IMR-90 (cell line): ENCODE results near the gene NUDT3. TPM values are rescaled to one million over a fixed set of nuclear protein-coding genes. Genes with fewer than 3 reads are reported as not detected.

Source experiments
- ATAC-seq: fragments of 200-7000 bp; cut with Tn5 transposase; 2 replicates; pipeline ENCODE4 v1.9.1; 2020; ENCODE audit warnings: low read depth, mild to moderate bottlenecking, moderate library complexity
- BruUV-seq: library from RNA; stranded (reverse); fragments of 400-500 nt; replicated peaks from 2 replicates; lab custom pipeline; 2021; lab: Mats Ljungman, UMichigan
- CTCF ChIA-PET: fragments of 300-600 bp; formaldehyde crosslinking; extraction: SDS; loops from one replicate; lab custom pipeline; 2021; ENCODE audit warnings: antibody characterized with exemption; lab: Yijun Ruan, JAX
- POLR2A ChIA-PET: fragments of 300-600 bp; sonication (Branson Sonifier 250); formaldehyde crosslinking; loops from one replicate; lab custom pipeline; 2022; ENCODE audit warnings: antibody characterized with exemption; ENCODE audit not compliant: unreplicated experiment; lab: Charles Lee
- DNase-seq: peaks from one replicate; pipeline ENCODE4 v3.0.0; 2013
- H2AFZ ChIP-seq: replicated peaks from 2 replicates; pipeline ENCODE3; 2013; ENCODE audit warnings: low read length, mild to moderate bottlenecking; ENCODE audit not compliant: poor library complexity
- H2AK5ac ChIP-seq: 2 replicates; pipeline ENCODE4 v1.6.1; 2013; ENCODE audit warnings: low read depth, low read length, inconsistent platforms
- H2AK9ac ChIP-seq: replicated peaks from 2 replicates; pipeline ENCODE3; 2013; ENCODE audit warnings: mild to moderate bottlenecking, low read depth, low read length, moderate library complexity; ENCODE audit not compliant: poor library complexity
- H2BK120ac ChIP-seq: 2 replicates; pipeline ENCODE4 v1.6.1; 2013; ENCODE audit warnings: low read depth, low read length, inconsistent platforms
- H2BK15ac ChIP-seq: 3 replicates; pipeline ENCODE4 v1.6.1; 2013; ENCODE audit warnings: low read depth, low read length, inconsistent platforms
- H2BK20ac ChIP-seq: 2 replicates; pipeline ENCODE4 v1.6.1; 2013; ENCODE audit warnings: low read depth, mild to moderate bottlenecking, inconsistent platforms, low read length, moderate library complexity
- H2BK5ac ChIP-seq: 2 replicates; pipeline ENCODE4 v1.6.1; 2013; ENCODE audit warnings: mild to moderate bottlenecking, low read depth, low read length, inconsistent platforms; ENCODE audit not compliant: poor library complexity, severe bottlenecking
- H3K14ac ChIP-seq: replicated peaks from 2 replicates; pipeline ENCODE4 v1.6.1; 2013; ENCODE audit warnings: low read depth, low read length, inconsistent platforms
- H3K18ac ChIP-seq: 2 replicates; pipeline ENCODE4 v1.6.1; 2013; ENCODE audit warnings: low read depth, low read length, control low read depth
- H3K23ac ChIP-seq: 2 replicates; pipeline ENCODE4 v1.6.1; 2013; ENCODE audit warnings: low read depth, low read length, inconsistent platforms
- H3K27ac ChIP-seq: 2 replicates; pipeline ENCODE4 v1.5.1; 2013; ENCODE audit warnings: mild to moderate bottlenecking, control low read depth, low read length; ENCODE audit not compliant: insufficient read depth
- H3K27me3 ChIP-seq: 2 replicates; pipeline ENCODE4 v1.6.1; 2013; ENCODE audit warnings: low read length; ENCODE audit not compliant: control insufficient read depth, insufficient read depth
- H3K36me3 ChIP-seq: 2 replicates; pipeline ENCODE4 v1.6.1; 2013; ENCODE audit warnings: low read length, mixed read lengths; ENCODE audit not compliant: control insufficient read depth, insufficient read depth
- H3K4ac ChIP-seq: 2 replicates; pipeline ENCODE4 v1.6.1; 2013; ENCODE audit warnings: low read depth, low read length, inconsistent platforms
- H3K4me1 ChIP-seq: 2 replicates; pipeline ENCODE4 v1.6.1; 2013; ENCODE audit warnings: low read length, mixed read lengths; ENCODE audit not compliant: control insufficient read depth, insufficient read depth
- H3K4me2 ChIP-seq: 2 replicates; pipeline ENCODE4 v1.6.1; 2013; ENCODE audit warnings: low read depth, mild to moderate bottlenecking, control low read depth, low read length, moderate library complexity
- H3K4me3 ChIP-seq: 2 replicates; pipeline ENCODE4 v1.5.1; 2013; ENCODE audit warnings: low read depth, mild to moderate bottlenecking, control low read depth, low read length, moderate library complexity; ENCODE audit not compliant: insufficient read depth
- H3K56ac ChIP-seq: 2 replicates; pipeline ENCODE4 v1.6.1; 2013; ENCODE audit warnings: low read length, inconsistent platforms; ENCODE audit not compliant: insufficient read depth; ENCODE audit errors: extremely low read depth
- H3K79me1 ChIP-seq, 2 experiments: 2 replicates each; pipeline ENCODE4 v1.6.1; 2013; ENCODE audit warnings: low read length in 2 of 2, inconsistent platforms in 1 of 2, low read depth in 1 of 2
- H3K9ac ChIP-seq: 2 replicates; pipeline ENCODE4 v1.6.1; 2013; ENCODE audit warnings: low read depth, low read length, control low read depth
- H3K9me1 ChIP-seq: 2 replicates; pipeline ENCODE4 v1.6.1; 2013; ENCODE audit warnings: low read length, inconsistent platforms; ENCODE audit not compliant: insufficient read depth
- H3K9me3 ChIP-seq: 2 replicates; pipeline ENCODE4 v1.6.1; 2013; ENCODE audit warnings: low read length; ENCODE audit not compliant: control insufficient read depth, insufficient read depth
- H4K20me1 ChIP-seq: 2 replicates; pipeline ENCODE4 v1.6.1; 2013; ENCODE audit warnings: low read length, inconsistent platforms; ENCODE audit not compliant: insufficient read depth
- H4K5ac ChIP-seq: 2 replicates; pipeline ENCODE4 v1.6.1; 2013; ENCODE audit warnings: mild to moderate bottlenecking, low read depth, low read length, control low read depth
- H4K8ac ChIP-seq, 2 experiments: 2 replicates each; pipeline ENCODE4 v1.6.1; 2013; ENCODE audit warnings: low read depth in 2 of 2, low read length in 2 of 2, control low read depth in 1 of 2, inconsistent platforms in 1 of 2
- H4K91ac ChIP-seq: 2 replicates; pipeline ENCODE4 v1.6.1; 2013; ENCODE audit warnings: low read depth, low read length, inconsistent platforms; ENCODE audit not compliant: insufficient read depth
- BHLHE40 ChIP-seq: fragments of 150-350 bp; IDR thresholded peaks from 2 replicates; pipeline ENCODE4 v1.6.1; 2016; ENCODE audit warnings: mild to moderate bottlenecking, low read depth, low read length
- CEBPB ChIP-seq: IDR thresholded peaks from 2 replicates; pipeline ENCODE4 v1.6.1; 2012; ENCODE audit warnings: low read depth, low read length, improper control_type of control experiment
- CHD1 ChIP-seq: IDR thresholded peaks from 2 replicates; pipeline ENCODE4 v1.6.1; 2012; ENCODE audit warnings: low read depth, low read length, improper control_type of control experiment
- CTCF ChIP-seq: conservative IDR thresholded peaks from 2 replicates; pipeline ENCODE4 v1.5.1; 2012; ENCODE audit warnings: mild to moderate bottlenecking, low read depth, low read length, improper control_type of control experiment
- ELK1 ChIP-seq: fragments of 150-350 bp; IDR thresholded peaks from 2 replicates; pipeline ENCODE4 v1.6.1; 2016; ENCODE audit warnings: low read depth, mild to moderate bottlenecking, low read length, moderate library complexity, borderline replicate concordance
- FOS ChIP-seq: fragments of 150-350 bp; IDR thresholded peaks from 2 replicates; pipeline ENCODE4 v1.6.1; 2016; ENCODE audit warnings: low read depth, low read length
- MAZ ChIP-seq: IDR thresholded peaks from 2 replicates; pipeline ENCODE4 v1.6.1; 2012; ENCODE audit warnings: low read depth, mild to moderate bottlenecking, low read length, improper control_type of control experiment, moderate library complexity, borderline replicate concordance
- MXI1 ChIP-seq: IDR thresholded peaks from 2 replicates; pipeline ENCODE4 v1.6.1; 2012; ENCODE audit warnings: low read depth, mild to moderate bottlenecking, low read length, moderate library complexity, borderline replicate concordance
- NFE2L2 ChIP-seq: fragments of 150-350 bp; IDR thresholded peaks from 2 replicates; pipeline ENCODE4 v1.6.1; 2016; ENCODE audit warnings: low read depth, mild to moderate bottlenecking, low read length
- POLR2A ChIP-seq: IDR thresholded peaks from 2 replicates; pipeline ENCODE4 v1.6.1; 2012; ENCODE audit warnings: mild to moderate bottlenecking, low read depth, low read length
- RAD21 ChIP-seq: IDR thresholded peaks from 2 replicates; pipeline ENCODE4 v1.6.1; 2012; ENCODE audit warnings: low read length, improper control_type of control experiment
- RCOR1 ChIP-seq: IDR thresholded peaks from 2 replicates; pipeline ENCODE4 v1.6.1; 2012; ENCODE audit warnings: mild to moderate bottlenecking, low read length, improper control_type of control experiment; ENCODE audit not compliant: insufficient replicate concordance
- RFX5 ChIP-seq: IDR thresholded peaks from 2 replicates; pipeline ENCODE4 v1.8.0; 2012; ENCODE audit warnings: low read depth, mild to moderate bottlenecking, low read length, moderate library complexity
- SMC3 ChIP-seq: fragments of 150-350 bp; IDR thresholded peaks from 2 replicates; pipeline ENCODE4 v1.6.1; 2016; ENCODE audit warnings: low read depth, mild to moderate bottlenecking, antibody characterized with exemption, low read length, moderate library complexity
- USF2 ChIP-seq: fragments of 150-350 bp; IDR thresholded peaks from 2 replicates; pipeline ENCODE4 v1.6.1; 2017; ENCODE audit warnings: mild to moderate bottlenecking, antibody characterized with exemption, low read length, low read depth
- WGBS, 2 experiments: methylation state at CpG; one replicate each; pipeline versions ENCODE4 v1.1.5 to v1.1.7; 2013; ENCODE audit warnings: missing lambda C conversion rate in 2 of 2; ENCODE audit not compliant: insufficient read length in 1 of 2; ENCODE audit errors: extremely low coverage in 2 of 2; 5-methylcytosine and 5-hydroxymethylcytosine counted together
- dilution Hi-C: fragments of 300-500 bp; cut with HindIII; formaldehyde crosslinking; loops from one replicate; pipeline ENCODE4 v1.14.3; 2018; ENCODE audit warnings: low sequenced_read_pairs; ENCODE audit not compliant: unreplicated experiment
- in situ Hi-C: fragments of 300-500 bp; cut with MboI; formaldehyde crosslinking; loops from 3 replicates; pipeline ENCODE4 v1.14.3; 2019; ENCODE audit warnings: low sequenced_read_pairs, inconsistent platforms, mixed read lengths
- intact Hi-C: fragments of 100-400 bp; cut with micrococcal nuclease; formaldehyde crosslinking; loops from 2 replicates; pipeline ENCODE4 v1.10.0; 2022
- polyA plus RNA-seq, 3 experiments: library from polyadenylated mRNA; depleted of rRNA; stranded (reverse); fragments of >200 nt; gene quantifications; 2 replicates each; pipeline ENCODE4 v1.2.3, GENCODE V29; 2012; ENCODE audit warnings: low replicate concordance in 1 of 3
- total RNA-seq: library from RNA; depleted of rRNA; stranded (reverse); fragments of >200 nt; gene quantifications from 2 replicates; pipeline ENCODE4 v1.2.3, GENCODE V29; 2012

Gene NUDT3
- total and polyA plus RNA-seq, 2 of the 4 experiments (the other 2 are of a cell fraction): 10.1 to 17.2 TPM

GRCh38 chr6:34260576-34261267 is 131.7 kb downstream of the NUDT3 start:
- Histone ChIP-seq H2BK15ac (no peak overlapping the region), H3K9ac (no peak overlapping the region), H3K9me1 (no peaks in the 10 kb centered on the region), H2BK20ac (no peak overlapping the region), H4K8ac (no peak overlapping the region), H3K9me3 (peaks cover 2% of the 10 kb centered on the region; the same call in 1 of the 2 replicates), H4K91ac (no peak overlapping the region), H2AK9ac (no peak overlapping the region), H3K27me3 (no peaks in the 10 kb centered on the region), H2AK5ac (no peak overlapping the region), H3K79me1 (no peaks in the 10 kb centered on the region), H3K18ac (no peak overlapping the region), H3K36me3 (no peaks in the 10 kb centered on the region), H3K4me1 (no peaks in the 10 kb centered on the region), H3K4ac (no peak overlapping the region), H2BK120ac (no peak overlapping the region), H4K5ac (no peak overlapping the region), H3K23ac (no peak overlapping the region), H3K14ac (no peak overlapping the region), H4K20me1 (no peaks in the 10 kb centered on the region), H3K56ac (no peak overlapping the region), H3K27ac (no peak overlapping the region), H3K4me2 (no peak overlapping the region), H2BK5ac (no peak overlapping the region), H3K4me3 (no peak overlapping the region), H2AFZ (no peak overlapping the region)
- no TSS peak for BruUV-seq
- TF ChIP-seq MAZ (no peak), CTCF (no peak), RCOR1 (no peak), SMC3 (no peak), RFX5 (no peak), RAD21 (no peak), BHLHE40 (no peak), POLR2A (no peak), ELK1 (no peak), USF2 (no peak), CHD1 (no peak), FOS (no peak), CEBPB (no peak), MXI1 (no peak), NFE2L2 (no peak)
- no peak for ATAC-seq
- intact Hi-C loops (no loop called here), in situ Hi-C loops (no loop called here), dilution Hi-C loops (no loop called here)
- 85% methylated on average over 5 of the region's 17 CpGs; no CpG with 5 or more reads in 1 of the 2 experiments for WGBS, 2 experiments
- ChIA-PET POLR2A (no interaction called here), CTCF (no interaction called here)
- DNase-seq: no peak
